ENCODE measurements around the gene HOXA10.

HOXA10 gene

DNA sequence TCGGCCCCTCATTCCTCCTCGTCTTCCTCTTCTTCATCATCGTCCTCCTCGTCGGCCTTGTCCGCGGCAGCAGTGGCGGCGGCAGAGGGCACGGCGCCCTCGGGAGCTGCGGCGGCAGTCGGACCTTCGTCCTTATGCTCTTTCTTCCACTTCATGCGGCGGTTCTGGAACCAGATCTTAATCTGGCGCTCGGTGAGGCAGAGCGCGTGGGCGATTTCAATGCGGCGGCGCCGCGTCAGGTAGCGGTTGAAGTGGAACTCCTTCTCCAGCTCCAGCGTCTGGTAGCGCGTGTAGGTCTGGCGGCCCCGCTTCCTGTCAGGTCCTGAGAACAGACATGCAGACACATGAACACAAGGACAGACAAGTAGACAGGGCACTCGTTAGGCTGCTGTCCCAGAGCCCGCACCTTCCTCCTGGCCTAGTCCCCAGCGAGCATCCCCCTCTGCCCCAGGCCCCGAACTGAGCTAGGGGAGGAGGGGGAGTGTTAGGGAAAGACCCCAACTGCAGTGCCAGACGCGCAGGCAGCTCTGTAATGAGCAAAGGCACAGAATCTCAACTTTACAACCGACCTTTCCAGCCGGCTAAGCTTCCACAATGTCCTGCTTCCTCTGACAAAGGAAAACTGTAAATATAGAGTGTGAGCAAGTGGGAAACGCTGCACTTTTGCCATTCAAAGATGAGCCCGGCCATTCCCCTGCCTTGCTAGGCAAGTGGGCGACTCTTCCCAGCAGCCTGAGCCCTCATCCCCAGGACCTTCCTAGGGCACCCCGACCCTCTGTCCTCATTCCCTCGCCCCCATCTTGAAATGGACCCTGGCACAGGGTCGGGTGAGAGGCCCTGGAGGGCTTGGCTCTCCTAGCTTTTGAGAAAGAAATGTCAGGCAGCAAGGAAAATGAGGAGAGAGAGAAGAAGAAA is 19.0 kb downstream of the HOXA10 start:
- peak; percentile 52 for DNase-seq

DNA sequence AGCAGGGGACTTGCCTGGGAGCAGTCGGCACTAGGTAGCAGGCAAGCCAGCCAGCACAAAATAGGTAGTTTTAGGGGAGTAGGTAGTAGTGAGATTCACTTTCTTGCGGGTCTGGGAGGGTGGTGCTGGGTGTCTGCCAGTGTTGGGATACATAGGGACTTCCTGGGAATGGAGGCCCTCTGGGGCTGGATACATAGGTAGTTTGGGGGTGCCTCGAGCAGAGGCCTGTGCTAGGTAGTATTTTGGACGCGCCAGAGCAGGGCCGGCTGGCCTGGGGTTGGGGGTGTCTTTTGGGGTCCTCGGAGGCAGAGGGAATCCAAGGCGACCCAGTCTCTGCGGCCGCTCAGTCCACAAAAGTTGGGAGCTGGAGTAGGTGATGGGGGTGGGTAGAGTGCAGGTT is 19.8 kb downstream of the HOXA10 start:
- DNase-seq, result no peak

DNA sequence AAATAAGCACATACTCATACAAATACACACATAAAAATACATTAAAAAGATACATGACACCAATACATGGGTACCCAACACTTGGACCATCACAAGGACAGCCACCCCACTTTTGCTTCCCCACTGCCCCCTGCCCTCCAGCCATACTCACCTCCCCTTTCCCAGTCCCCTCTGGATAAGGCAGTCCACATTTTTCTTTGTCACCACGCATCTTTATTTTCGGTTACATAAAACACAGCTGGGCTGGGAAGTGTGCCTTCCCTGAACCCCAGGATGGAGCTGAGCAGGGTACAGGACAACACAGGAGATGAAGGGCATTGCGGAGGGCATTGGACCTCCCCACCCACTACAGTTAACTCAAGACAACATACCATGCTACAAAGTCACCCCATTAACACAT is 20.6 kb downstream of the HOXA10 start:
- DNase-seq, result no peak

DNA sequence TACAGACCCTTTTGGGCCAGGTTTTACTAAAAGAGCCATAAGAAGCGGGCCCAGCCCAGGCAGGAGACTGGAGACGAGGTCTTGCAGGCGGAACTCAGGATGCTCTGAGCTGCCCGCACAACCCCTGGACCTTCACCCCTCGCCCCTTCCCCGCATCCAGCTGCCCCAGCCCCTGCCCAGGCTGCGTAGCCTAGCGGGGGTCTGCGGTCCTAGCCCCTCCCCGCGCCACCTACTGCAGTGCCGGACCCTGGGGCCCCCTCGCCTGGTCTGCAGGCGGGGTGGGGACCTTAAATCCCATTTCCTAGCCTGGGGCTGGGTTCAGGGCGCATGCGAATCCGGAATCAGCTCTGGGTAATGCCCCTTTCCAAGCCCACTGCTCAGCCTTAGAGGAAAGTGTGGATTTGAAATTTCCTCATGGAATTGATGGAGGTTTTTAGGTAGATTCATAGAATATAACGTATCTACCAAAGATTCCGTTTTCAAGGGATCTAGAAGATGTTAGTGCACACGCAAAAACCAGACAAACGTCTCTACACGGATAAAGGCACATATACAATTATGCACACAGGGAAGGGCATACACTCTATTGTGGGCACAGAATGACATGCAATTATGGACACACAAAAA is 21.2 kb downstream of the HOXA10 start:
- DNase-seq, result no peak

DNA sequence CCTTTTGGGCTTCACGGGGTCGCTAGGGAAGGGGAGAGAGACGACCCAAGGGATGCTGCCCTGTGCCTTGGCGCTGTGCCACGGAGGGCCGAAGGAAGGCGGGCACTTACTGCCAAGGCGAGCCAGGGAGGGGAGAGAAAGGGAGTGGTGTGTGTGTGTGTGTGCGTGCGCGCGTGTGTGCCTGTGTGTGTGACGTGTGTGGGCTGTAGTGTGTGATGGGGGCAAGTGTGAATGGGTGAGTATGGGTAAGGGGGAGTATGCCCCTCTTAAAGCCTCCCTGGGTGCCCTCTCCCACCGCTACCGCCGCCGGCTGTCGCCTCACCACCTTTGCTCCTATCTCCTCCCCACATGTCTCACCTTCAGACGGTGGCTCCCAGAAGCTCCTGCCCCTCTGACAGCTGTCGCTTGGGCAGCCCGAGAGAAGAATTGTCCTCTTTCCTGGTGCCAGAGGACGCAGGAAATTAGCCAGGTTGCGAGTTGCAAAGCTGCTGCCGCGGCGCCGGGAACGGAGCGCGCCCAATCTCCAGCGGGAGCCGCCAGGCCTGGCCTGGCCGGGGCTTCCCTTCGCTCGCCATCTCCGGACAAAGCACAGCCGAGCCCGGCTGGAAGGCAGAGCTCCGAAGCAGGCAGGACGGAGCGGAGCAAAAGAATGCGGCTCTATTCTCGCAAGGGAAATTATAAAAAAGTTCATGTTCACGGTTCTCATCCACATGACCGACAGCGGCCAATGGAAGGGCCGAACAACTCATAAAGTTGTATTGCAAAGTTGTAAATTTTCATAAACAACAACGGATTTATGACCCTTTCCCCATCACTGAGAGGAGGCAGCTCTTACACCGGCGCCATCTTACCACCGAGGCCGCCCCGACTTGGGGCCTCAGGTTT is 21.9 kb downstream of the HOXA10 start, which contains the start of gene HOXA3:
HOXA3 (minus strand) TSS at position 653 of the 885 bp plus-strand sequence. CDS start 41,943 bp downstream, outside the sequence.
- no peak for DNase-seq

DNA sequence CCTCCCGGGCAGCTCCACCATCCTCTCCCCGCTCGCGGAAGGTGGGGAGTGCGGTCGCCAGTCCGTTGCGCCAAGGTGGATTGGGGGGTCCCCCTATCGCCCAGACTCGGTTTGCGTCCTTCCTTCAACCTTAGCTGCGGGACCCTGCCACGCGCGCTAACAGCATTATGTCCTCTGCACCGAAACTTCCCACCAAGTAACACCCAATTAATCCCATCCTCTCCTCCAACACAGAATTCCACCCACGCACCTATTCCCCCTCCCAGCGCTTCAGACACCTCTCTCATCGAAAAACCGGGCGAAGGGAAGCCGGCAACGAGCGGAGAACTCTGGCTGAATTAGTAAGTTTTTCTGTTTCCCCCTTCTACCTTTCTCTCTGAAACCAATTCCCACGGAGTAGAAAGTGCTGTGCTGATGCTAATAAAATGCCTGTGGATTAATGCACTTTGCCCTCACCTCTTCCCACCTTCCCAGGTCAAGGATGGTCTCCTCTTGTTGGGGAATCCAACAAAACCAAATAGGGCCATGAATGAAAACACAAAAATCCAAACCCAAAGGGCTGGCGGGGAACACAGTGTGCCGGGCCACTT is 22.7 kb downstream of the HOXA10 start:
- DNase-seq, result no peak

DNA sequence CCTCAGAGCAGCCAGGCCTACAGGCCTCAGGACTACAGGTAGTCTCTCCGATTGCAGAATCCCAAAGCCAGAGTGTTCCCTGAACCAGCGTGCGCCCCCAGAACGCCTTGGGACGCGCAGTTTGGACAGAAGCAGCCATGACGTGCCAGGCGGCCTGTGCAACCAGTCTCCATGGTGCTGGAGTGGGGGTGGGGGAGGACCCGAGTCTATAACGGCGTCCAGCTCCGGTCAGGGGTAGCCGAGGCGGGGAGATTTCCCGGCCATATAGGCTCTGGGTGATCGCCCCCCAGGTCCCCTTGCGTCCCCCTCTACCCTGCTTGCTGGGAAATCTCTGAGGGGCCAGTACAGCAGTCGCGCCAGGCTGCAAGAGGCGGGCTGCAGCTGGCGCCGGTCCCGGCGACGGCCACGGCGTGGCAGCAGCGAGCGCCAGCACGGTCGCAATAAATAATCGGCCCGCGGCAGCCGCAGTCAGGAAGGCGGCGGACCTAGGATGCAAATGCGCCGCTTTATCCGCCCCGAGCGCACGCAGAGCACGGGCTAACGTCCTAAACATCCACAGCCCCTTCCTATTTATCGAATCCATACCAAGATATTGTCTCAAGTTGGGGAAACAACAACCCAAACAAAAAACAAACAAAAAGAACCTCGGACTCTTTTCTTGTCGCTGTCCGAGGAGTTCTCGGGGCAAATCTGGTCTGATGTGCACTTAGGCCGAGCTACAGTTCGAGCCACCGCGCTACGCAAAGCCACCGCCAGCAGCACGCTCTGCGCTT is 23.4 kb downstream of the HOXA10 start:
- peak; percentile 76 for DNase-seq

DNA sequence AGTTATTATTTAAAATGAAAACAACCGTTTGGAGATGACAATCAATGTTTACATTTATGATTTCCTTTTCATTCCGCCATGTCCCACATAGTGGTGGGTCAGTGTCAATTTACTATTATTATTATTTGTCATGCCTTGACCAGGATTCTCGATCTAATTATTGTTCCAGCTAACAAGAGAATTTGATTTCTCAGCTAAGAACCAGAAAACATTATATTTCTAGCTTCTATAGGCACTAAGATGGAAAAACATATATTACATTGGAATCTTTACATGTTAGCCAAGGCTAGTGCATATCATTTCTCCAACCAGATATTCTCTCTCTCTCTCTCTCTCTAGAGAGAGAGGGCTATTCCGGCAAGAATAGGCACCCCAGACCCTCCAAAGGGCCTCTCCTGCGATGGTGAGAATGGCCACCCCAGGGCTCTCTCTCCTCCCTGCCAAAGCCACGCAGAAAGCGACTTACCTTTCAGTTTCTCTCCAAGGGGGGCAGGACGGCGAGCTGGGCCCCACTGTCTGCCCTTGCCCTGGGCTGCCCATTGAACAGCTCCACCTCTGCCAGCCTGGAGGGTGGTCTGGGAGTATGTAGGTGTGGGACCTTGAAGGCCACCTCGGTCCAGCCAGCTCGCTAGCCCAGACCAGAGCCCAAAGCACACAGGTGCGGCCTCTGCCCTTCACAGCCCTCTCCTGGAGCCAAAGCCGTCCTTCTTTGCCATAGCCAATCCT is 24.1 kb downstream of the HOXA10 start:
- no peak for DNase-seq

DNA sequence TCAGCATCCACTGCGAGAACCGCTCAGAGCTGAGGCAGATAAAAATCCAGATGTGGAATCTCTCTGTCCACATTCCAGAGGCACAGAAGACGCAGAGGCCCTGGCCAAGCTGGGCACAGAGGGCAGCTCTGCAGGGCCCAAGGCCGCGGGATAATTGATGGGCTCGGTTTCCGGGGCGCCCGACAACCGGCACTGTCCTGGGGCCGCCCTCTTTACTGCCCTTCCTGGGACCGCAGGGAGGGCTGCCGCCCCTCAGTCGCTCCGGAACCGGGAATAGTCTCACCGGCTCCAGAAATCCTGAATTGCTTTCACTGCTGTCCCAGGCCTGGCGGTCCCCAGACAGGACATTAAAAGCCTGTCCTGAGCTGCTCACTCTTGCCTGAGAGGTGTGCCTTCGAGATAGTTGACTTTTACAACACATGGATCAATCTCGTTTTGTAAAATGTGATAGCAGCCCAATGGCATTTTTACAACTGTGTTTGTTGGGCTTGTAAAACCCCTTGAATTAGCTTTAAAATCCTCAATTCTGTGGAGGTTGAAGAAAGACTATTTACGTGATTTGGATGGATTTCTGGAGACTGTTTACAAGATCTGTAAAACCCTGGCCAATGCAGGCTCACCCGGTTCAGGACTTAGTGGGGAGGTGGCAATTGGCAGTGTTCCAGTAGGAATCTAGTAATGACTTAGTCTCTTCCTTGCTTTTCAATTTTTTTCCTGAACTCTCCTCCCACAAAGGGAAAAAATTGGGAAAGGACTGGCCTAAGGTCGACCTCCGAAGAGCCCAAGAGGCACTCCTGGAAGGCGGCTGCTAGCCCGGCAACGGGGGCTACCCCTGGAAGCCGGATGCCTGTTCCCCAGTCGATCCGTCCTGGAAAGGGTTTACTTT is 25.1 kb downstream of the HOXA10 start:
- DNase-seq, result no peak

DNA sequence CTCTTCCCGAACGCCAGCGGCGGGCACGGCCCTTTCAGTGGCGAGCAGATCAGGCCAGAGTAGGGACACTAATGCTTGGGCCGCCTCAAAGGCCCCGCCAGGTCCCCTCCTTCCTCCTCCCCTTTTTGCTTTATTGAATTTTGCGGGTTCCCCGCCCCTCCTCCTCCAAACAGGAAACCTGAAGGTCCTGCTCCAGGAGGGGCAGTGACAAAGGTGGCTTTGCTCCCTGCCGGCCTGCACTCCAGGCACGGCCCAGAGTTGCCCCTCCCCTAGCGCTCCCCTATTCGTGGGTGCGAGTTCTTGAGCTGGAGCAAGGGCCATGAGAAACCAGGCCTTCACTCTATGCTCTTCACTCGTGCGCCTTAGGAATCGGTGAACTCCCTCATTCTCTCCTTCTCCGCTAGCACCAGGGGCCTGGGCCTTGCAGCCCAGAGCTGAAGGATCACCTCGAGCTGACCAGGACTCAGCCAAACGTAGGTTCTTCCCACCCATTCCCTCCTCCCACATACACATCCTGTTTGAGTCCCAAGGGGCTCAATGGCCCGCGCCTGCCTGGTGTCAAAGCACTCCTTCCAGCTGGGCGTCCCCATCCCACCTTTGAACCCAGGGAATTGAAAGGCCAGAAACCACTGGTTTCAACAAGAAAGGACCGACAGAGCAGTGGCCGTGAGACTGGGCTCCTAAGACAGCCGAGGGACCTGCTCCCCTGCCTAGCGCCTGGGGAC is 25.9 kb downstream of the HOXA10 start:
- no peak for DNase-seq

DNA sequence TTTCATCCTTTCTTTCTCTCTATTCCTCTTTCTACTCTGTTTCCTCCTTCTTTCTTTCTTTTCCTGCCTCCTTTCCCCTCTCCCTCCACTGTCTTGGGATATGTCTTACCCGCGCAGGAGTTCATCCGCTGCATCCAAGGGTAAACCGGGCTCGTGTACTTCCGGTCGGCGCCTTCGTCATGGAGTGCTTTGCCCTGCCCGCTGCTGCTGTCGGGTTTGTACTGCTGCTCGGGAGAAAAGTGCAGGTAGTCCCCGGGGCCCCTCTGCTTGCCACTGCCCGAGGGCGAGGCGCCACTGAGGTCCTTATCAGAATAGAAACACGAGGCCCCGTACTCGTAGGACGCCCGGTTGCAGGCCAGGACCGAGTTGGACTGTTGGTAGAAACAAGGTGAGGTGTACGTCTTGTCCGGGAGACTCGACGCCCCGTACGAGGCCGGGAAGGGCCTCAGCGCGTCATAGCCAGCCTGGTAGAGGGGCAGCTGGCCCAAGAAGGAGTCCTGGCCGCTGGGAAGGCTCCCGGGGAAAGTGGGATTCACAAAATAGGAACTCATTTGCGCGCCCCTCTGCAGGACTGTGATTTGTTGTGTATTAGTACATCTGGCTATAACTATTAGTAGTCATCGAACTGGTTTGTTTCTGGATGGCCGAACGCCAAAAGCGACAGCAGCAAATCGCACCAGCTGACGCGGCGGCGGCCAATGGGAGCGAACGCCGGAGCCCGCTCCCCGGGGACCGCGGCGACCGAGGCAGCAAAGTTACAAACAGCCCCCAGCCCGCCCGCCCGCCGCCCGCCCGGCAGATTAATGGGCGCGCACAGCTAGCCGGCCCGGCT is 26.7 kb downstream of the HOXA10 start, which contains the start of gene HOXA6:
HOXA6 (minus strand) TSS at position 576 of the 832 bp plus-strand sequence; CDS start at position 551, 25 bp downstream.
- no peak for DNase-seq

DNA sequence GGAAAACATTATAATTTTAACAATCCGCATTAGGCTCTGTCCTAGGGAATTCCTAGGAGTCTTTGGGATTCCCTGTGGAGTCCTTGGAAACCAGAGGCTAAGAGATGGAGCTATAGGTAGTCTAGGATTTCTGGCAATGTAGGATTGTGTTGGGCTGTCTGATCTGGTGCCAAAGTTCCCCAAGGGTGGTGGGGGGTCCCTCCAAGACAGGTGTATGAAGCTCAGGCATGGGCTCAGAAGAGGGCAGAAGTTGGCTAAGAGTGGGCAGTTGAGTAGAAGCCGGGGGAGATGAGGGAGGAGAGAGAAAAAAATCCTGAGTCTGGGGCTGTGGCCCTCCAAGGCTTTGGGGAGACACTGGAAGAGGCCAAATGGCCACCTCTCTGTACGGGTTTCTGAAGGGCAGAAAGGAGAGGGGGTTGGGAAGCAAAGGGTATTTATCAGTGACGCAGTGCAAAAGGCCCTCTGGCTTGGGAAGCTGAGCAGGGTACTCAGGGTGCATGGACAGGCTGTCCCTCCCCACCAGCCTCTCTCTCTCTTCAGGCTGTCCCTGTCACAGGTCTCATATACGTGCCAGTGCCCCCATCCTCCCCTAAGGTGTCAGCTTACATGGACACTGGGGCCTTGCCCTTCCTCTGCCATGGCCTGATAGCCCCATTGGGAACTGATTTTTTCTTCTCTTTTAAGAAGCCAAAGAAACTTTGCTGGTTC is 27.5 kb downstream of the HOXA10 start:
- no peak for DNase-seq

DNA sequence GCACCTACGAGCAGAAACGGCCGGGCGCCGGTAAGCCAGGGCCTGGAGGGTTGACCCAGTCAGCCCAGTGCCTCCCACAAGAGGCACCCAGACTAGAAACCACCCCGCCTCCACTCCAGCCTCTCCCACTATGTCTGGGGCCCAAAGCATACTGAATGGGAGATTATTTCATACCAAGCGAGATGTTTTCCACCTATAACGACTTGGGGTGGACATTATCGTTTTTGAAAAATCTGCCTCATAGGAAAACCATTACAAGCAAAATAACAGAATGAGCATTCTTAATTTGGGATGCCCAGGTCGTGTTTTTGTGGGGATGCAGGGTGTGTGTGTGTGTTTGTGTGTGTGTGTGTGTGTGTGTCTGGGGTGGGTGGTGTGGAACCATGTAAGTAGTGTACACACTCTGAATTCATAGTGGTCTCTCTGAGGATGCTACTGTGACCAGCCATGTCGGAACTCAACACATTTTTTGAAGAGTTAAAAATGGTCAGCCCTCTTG is 28.2 kb downstream of the HOXA10 start:
- DNase-seq, result no peak

DNA sequence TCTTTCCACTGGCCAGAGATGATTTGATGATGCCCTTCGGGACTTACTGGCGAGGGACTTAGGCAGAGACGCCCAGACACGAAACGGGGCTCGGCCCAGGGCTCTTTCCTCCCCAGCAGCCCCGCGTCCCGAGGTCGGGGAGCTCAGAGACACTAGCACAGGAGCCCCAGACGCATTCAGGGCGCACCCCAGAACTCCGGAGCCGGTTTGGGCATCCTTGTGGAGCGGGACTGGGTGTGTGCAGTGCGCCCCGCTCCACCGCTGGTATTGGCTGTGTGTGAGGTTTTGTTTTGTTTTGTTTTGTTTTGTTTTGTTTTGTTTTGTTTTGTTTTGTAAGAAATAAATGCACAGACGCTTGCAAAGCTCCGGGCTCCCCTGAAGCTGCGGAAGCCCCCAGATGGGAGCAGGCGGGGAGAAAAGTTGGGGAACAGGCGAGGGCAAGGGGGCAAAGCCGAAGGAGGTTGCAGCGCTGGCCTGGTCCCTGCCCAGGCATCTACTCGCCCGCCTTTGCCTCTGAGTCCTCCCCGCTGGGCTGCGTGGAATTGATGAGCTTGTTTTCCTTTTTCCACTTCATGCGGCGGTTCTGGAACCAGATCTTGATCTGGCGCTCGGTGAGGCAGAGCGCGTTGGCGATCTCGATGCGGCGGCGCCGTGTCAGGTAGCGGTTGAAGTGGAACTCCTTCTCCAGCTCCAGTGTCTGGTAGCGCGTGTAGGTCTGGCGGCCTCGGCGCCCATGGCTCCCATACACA is 28.8 kb downstream of the HOXA10 start:
- no peak for DNase-seq

DNA sequence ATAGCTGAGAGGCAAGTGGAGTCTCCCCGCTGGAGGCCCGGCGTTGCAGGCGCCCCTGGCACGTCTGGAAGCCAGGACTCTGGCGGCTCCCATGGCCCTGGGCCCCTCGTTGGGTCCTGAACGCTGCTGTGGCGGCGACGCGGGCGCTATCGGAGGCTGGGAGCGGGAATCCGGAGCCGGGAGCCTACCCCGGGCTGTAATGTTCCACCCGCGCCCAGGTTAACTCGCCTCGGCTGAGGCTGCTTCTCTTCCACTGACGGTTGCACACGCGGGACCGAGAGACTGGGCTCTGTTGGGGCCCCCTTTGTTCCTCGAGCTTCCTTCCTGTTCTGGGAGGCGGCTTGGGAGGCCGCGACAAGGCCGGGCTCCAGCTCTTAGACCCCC is 29.3 kb downstream of the HOXA10 start:
- DNase-seq, result no peak

DNA sequence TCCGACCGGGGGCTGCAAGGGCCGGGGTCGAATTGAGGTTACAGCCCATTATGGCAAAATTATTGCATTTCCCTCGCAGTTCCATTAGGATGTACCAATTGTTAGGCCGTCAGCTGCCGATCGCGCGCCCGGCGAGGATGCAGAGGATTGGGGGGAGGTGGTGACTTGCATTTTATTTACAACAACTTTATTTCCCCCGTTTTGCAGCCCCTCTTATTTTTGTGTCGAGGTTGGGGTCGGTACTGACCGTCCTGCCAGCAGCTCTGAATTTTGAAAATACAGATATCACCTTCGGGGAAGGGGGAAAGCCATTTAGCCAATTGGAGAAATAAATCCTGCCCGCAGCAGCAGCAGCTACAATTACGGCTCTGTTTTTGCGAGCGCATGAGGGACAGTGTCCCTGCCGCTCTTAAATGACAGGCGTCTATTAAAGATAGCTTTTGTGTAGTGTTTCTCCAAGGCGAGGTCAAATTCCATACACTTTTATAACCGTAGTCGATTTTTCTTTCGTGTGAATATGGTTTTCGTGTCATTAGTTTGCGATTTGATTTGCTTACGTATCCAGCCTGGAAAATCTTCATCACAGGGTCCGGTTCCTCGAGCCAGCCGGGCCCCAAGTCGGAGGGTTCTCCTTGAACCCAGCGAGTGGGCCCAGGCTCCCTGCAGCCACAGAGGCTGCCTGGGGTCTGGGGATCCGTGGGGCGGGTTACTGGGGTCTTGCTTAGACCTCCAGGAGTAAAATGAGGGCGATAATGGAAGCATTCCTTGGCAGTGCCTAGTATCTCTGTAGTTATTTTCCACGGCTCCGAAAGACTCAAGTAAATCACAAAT is 30.0 kb downstream of the HOXA10 start:
- DNase-seq, result no peak
